Cardiac septum (tissue), 1 donor: ENCODE data around the gene OR2L13. TPM values are rescaled to one million over a fixed set of nuclear protein-coding genes. Genes with fewer than 3 reads are reported as not detected.

Source experiments
- total RNA-seq: library from RNA; stranded (reverse); fragmentation: NEBNext Ultra II Directional; extraction: Animal tissue kit (Norgen Biotek cat#: 25700); gene quantifications from one replicate; pipeline ENCODE4 v1.2.1, GENCODE V29; 2021
- donor health status: DM: no; HTN: no; CAD: no.

Gene OR2L13
- total RNA-seq, 1 donor from 2014 or later: not detected

Other genes starting within 250 kb of the OR2L13 start
- 1.2 TPM for gene TRIM58, start 238.0 kb upstream of the OR2L13 start, total RNA-seq
- not detected for gene OR2W3, start 199.6 kb upstream of the OR2L13 start, total RNA-seq
- not detected for gene OR2T8, start 174.9 kb upstream of the OR2L13 start, total RNA-seq
- gene OR2AJ1, start 170.3 kb upstream of the OR2L13 start, total RNA-seq: not detected
- not detected for gene OR2L8, start 146.3 kb upstream of the OR2L13 start, total RNA-seq
- gene OR2AK2, start 130.0 kb upstream of the OR2L13 start, total RNA-seq: not detected
- gene OR2L5, start 81.5 kb upstream of the OR2L13 start, total RNA-seq: not detected
- gene OR2L2, start 65.1 kb upstream of the OR2L13 start, total RNA-seq: not detected
- gene OR2L3, start 48.3 kb upstream of the OR2L13 start, total RNA-seq: not detected
- gene OR2M5, start 50.0 kb downstream of the OR2L13 start, total RNA-seq: not detected
- gene OR2M2, start 79.6 kb downstream of the OR2L13 start, total RNA-seq: not detected
- gene OR2M3, start 102.1 kb downstream of the OR2L13 start, total RNA-seq: not detected
- not detected for gene OR2M4, start 136.2 kb downstream of the OR2L13 start, total RNA-seq
- gene OR2T33, start 182.8 kb downstream of the OR2L13 start, total RNA-seq: not detected
- gene OR2T12, start 208.2 kb downstream of the OR2L13 start, total RNA-seq: not detected
- gene OR2M7, start 229.4 kb downstream of the OR2L13 start, total RNA-seq: not detected